ENCODE data around the gene AGAP9.

DNA sequence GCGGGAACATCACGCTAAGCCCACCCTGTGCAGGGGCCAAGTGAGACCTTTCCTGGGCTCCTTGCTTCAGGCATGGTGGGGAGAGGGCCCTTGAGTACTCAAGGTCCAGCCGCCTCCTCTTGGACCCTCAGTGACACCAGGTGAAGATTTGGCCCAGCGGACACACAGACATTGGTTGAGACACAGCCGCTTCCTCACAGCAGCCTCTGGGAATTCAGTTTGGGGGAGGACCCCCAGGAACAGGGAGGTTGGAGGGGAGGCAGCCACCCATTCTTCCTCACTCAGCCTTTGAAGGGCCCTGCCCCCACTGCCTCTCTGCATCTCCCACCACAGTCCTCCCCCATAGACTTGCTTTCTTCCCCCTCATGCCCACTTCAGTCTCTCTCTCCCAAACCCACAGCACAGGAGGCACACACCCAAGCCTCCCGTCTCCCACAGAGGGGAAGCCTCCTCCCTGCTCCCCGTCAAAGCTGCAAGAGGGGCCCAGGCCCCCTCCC lies 71.4 kb downstream of the AGAP9 start:
- TF ChIP-seq, protein P1, sequence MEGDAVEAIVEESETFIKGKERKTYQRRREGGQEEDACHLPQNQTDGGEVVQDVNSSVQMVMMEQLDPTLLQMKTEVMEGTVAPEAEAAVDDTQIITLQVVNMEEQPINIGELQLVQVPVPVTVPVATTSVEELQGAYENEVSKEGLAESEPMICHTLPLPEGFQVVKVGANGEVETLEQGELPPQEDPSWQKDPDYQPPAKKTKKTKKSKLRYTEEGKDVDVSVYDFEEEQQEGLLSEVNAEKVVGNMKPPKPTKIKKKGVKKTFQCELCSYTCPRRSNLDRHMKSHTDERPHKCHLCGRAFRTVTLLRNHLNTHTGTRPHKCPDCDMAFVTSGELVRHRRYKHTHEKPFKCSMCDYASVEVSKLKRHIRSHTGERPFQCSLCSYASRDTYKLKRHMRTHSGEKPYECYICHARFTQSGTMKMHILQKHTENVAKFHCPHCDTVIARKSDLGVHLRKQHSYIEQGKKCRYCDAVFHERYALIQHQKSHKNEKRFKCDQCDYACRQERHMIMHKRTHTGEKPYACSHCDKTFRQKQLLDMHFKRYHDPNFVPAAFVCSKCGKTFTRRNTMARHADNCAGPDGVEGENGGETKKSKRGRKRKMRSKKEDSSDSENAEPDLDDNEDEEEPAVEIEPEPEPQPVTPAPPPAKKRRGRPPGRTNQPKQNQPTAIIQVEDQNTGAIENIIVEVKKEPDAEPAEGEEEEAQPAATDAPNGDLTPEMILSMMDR (IDR thresholded peaks at IDR 0.05 in 2 of 3, conservative IDR thresholded peaks at IDR 0.05 in 1 of 3; ENCODE audit: insufficient read depth in 2 of 3, low read depth in 1 of 3, low read length in 3 of 3) = no peak
- no peak for TF ChIP-seq POLR2A (conservative IDR thresholded peaks at IDR 0.05)
- TF ChIP-seq, protein P2, sequence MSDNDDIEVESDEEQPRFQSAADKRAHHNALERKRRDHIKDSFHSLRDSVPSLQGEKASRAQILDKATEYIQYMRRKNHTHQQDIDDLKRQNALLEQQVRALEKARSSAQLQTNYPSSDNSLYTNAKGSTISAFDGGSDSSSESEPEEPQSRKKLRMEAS (CRISPR knock-in tag; IDR thresholded peaks at IDR 0.05) = no peak

All from K562 (cell line).